GM23338 (cell line): ENCODE results near the gene KCTD18.

ENCODE experiments used
- CREB1 ChIP-seq: fragments of 250-450 bp; sonication (Bioruptor Pico); IDR thresholded peaks from 2 replicates; pipeline ENCODE4 v1.5.0; 2020; ENCODE audit warnings: low read depth, mild to moderate bottlenecking, moderate library complexity
- CTCF ChIP-seq, 2 experiments: fragments of 200-600 bp in 1 of 2; sonication (generic) in 1 of 2; conservative IDR thresholded peaks; 2 replicates each; pipeline versions ENCODE4 v1.5.1 to v1.6.1; 2016 to 2017; ENCODE audit warnings: antibody characterized with exemption in 2 of 2, low read depth in 2 of 2, mild to moderate bottlenecking in 2 of 2, moderate library complexity in 1 of 2
- ETS1 ChIP-seq: IDR thresholded peaks from 2 replicates; pipeline ENCODE4 v1.6.1; 2016; ENCODE audit warnings: antibody characterized with exemption
- EZH2 ChIP-seq: fragments of 200-600 bp; sonication (generic); IDR thresholded peaks from one replicate; pipeline ENCODE4 v1.8.0; 2017; ENCODE audit warnings: antibody characterized with exemption, mild to moderate bottlenecking, low read depth; ENCODE audit not compliant: unreplicated experiment
- EZH2phosphoT487 ChIP-seq: fragments of 200-600 bp; sonication (generic); IDR thresholded peaks from one replicate; pipeline ENCODE4 v1.8.1; 2018; ENCODE audit warnings: antibody characterized with exemption; ENCODE audit not compliant: unreplicated experiment
- JUNB ChIP-seq: IDR thresholded peaks from one replicate; pipeline ENCODE4 v1.6.1; 2016; ENCODE audit warnings: antibody characterized with exemption; ENCODE audit not compliant: unreplicated experiment
- POLR2AphosphoS5 ChIP-seq: IDR thresholded peaks from 2 replicates; pipeline ENCODE4 v1.6.1; 2016; ENCODE audit warnings: antibody characterized with exemption, low read depth
- REST ChIP-seq: IDR thresholded peaks from one replicate; pipeline ENCODE4 v1.6.1; 2018; ENCODE audit warnings: antibody characterized with exemption; ENCODE audit not compliant: unreplicated experiment
- ZNF331 ChIP-seq: fragments of 250-450 bp; sonication (Bioruptor Pico); IDR thresholded peaks from 2 replicates; pipeline ENCODE4 v1.5.0; 2020; ENCODE audit warnings: low read depth, mild to moderate bottlenecking, moderate library complexity

GRCh38 chr2:200496696-200497095, 13.2 kb downstream of the KCTD18 start:
- TF ChIP-seq CTCF (conservative IDR thresholded peaks at IDR 0.05; ENCODE audit: low read depth in 2 of 2) (no peak), REST (no peak), EZH2phosphoT487 (no peak), POLR2AphosphoS5 (no peak), EZH2 (no peak), CREB1 (CRISPR knock-in tag) (no peak), ZNF331 (CRISPR knock-in tag) (no peak), JUNB (no peak), ETS1 (no peak)
